Liver (tissue), 9 donors: Measurements from ENCODE around the gene CCAR1. TPM values are rescaled to one million over a fixed set of nuclear protein-coding genes. Genes with fewer than 3 reads are reported as not detected.

Experiments used
- DNase-seq: peaks from one replicate; pipeline ENCODE4 v3.0.0-alpha.2; 2017; ENCODE audit warnings: low spot score
- H3K27ac ChIP-seq, 2 donors: one replicate each; pipeline ENCODE4 v1.7.0; 2013; ENCODE audit warnings: inconsistent platforms in 2 of 2, low read length in 2 of 2, control low read depth in 1 of 2, low read depth in 1 of 2, mild to moderate bottlenecking in 1 of 2
- H3K27me3 ChIP-seq, 4 donors: one replicate each; pipeline versions ENCODE4 v1.6.1 to v1.7.0; 2013; ENCODE audit warnings: low read length in 3 of 4, inconsistent platforms in 1 of 4, mild to moderate bottlenecking in 1 of 4, moderate library complexity in 1 of 4; ENCODE audit not compliant: control insufficient read depth in 4 of 4, insufficient read depth in 4 of 4
- H3K36me3 ChIP-seq, 4 donors: one replicate each; pipeline versions ENCODE4 v1.6.1 to v1.7.0; 2013; ENCODE audit warnings: low read length in 3 of 4, mild to moderate bottlenecking in 3 of 4, low read depth in 1 of 4, moderate library complexity in 1 of 4; ENCODE audit not compliant: control insufficient read depth in 4 of 4, insufficient read depth in 3 of 4
- H3K4me1 ChIP-seq, 4 donors: one replicate each; pipeline versions ENCODE4 v1.6.1 to v1.7.0; 2013; ENCODE audit warnings: low read length in 3 of 4, mild to moderate bottlenecking in 3 of 4, moderate library complexity in 1 of 4; ENCODE audit not compliant: control insufficient read depth in 4 of 4, insufficient read depth in 4 of 4
- H3K4me3 ChIP-seq, 3 donors: one replicate each; pipeline versions ENCODE4 v1.6.1 to v1.7.0; 2013; ENCODE audit warnings: low read length in 3 of 3, control low read depth in 1 of 3, low read depth in 1 of 3, mild to moderate bottlenecking in 1 of 3
- H3K9ac ChIP-seq, 2 donors: one replicate each; pipeline ENCODE4 v1.7.0; 2013; ENCODE audit warnings: low read length in 2 of 2, mild to moderate bottlenecking in 2 of 2, moderate library complexity in 2 of 2, control low read depth in 1 of 2, low read depth in 1 of 2
- H3K9me3 ChIP-seq, 4 donors: one replicate each; pipeline versions ENCODE4 v1.6.1 to v1.7.0; 2013; ENCODE audit warnings: low read length in 3 of 4; ENCODE audit not compliant: control insufficient read depth in 4 of 4
- ATF3 ChIP-seq: IDR thresholded peaks from 2 replicates; pipeline ENCODE4 v1.6.1; 2016; ENCODE audit warnings: antibody characterized with exemption
- CTCF ChIP-seq: fragments of 150-350 bp; IDR thresholded peaks from 2 replicates; pipeline ENCODE4 v1.5.1; 2017; ENCODE audit warnings: improper control_type of control experiment, low read depth, low read length; ENCODE audit not compliant: missing input control
- EGR1 ChIP-seq, 2 donors: IDR thresholded peaks; 2 replicates each; pipeline ENCODE4 v1.6.1; 2016 to 2018; ENCODE audit warnings: antibody characterized with exemption in 2 of 2, low read depth in 2 of 2
- FOXA1 ChIP-seq: IDR thresholded peaks from 2 replicates; pipeline ENCODE4 v1.6.1; 2016; ENCODE audit warnings: antibody characterized with exemption
- FOXA2 ChIP-seq: IDR thresholded peaks from 2 replicates; pipeline ENCODE4 v1.6.1; 2016; ENCODE audit warnings: antibody characterized with exemption
- GABPA ChIP-seq, 2 donors: IDR thresholded peaks in 1 of 2; conservative IDR thresholded peaks in 1 of 2; 2 replicates each; pipeline ENCODE4 v1.6.1; 2016; ENCODE audit warnings: antibody characterized with exemption in 2 of 2, mild to moderate bottlenecking in 1 of 2, moderate library complexity in 1 of 2
- HNF4A ChIP-seq, 2 donors: conservative IDR thresholded peaks; 2 replicates each; pipeline ENCODE4 v1.6.1; 2016; ENCODE audit warnings: antibody characterized with exemption in 2 of 2, mild to moderate bottlenecking in 2 of 2
- HNF4G ChIP-seq: IDR thresholded peaks from 2 replicates; pipeline ENCODE4 v1.6.1; 2016; ENCODE audit warnings: antibody characterized with exemption
- JUND ChIP-seq, 2 donors: IDR thresholded peaks; 2 replicates each; pipeline ENCODE4 v1.6.1; 2016; ENCODE audit warnings: antibody characterized with exemption in 2 of 2
- MAX ChIP-seq: IDR thresholded peaks from 2 replicates; pipeline ENCODE4 v1.6.1; 2016; ENCODE audit warnings: antibody characterized with exemption
- NR2F2 ChIP-seq: IDR thresholded peaks from 2 replicates; pipeline ENCODE4 v1.6.1; 2016; ENCODE audit warnings: antibody characterized with exemption
- RAD21 ChIP-seq, 2 donors: IDR thresholded peaks; 2 replicates each; pipeline ENCODE4 v1.6.1; 2016; ENCODE audit warnings: antibody characterized with exemption in 2 of 2, mild to moderate bottlenecking in 2 of 2
- REST ChIP-seq: IDR thresholded peaks from 2 replicates; pipeline ENCODE4 v1.6.1; 2016; ENCODE audit warnings: antibody characterized with exemption, mild to moderate bottlenecking
- RXRA ChIP-seq, 2 donors: IDR thresholded peaks; 2 replicates each; pipeline ENCODE4 v1.6.1; 2017 to 2018; ENCODE audit warnings: antibody characterized with exemption in 2 of 2, mild to moderate bottlenecking in 1 of 2
- SP1 ChIP-seq: IDR thresholded peaks from 2 replicates; pipeline ENCODE4 v1.6.1; 2018; ENCODE audit warnings: antibody characterized with exemption, mild to moderate bottlenecking
- TAF1 ChIP-seq: conservative IDR thresholded peaks from 2 replicates; pipeline ENCODE4 v1.6.1; 2016; ENCODE audit warnings: antibody characterized with exemption, mild to moderate bottlenecking
- YY1 ChIP-seq: IDR thresholded peaks from 2 replicates; pipeline ENCODE4 v1.6.1; 2016; ENCODE audit warnings: antibody characterized with exemption, mild to moderate bottlenecking
- ZBTB33 ChIP-seq: IDR thresholded peaks from 2 replicates; pipeline ENCODE4 v1.6.1; 2016; ENCODE audit warnings: antibody characterized with exemption
- WGBS: extraction: QIAGEN DNeasy Blood & Tissue Kit; methylation state at CpG from one replicate; pipeline ENCODE4 v1.1.7; 2013; 5-methylcytosine and 5-hydroxymethylcytosine counted together
- polyA plus RNA-seq, 2 donors: library from polyadenylated mRNA; stranded (reverse) in 1 of 2; unstranded in 1 of 2; fragments of 200-250 nt in 1 of 2; fragments of >200 nt in 1 of 2; fragmentation: Nextera tagmentation in 1 of 2; extraction: Ambion mirVana in 1 of 2; gene quantifications; one replicate each; pipeline versions ENCODE4 v1.2.1 to v1.2.3, GENCODE V29; 2013 to 2015
- total RNA-seq, 2 donors: library from RNA; depleted of rRNA; stranded (reverse); fragments of >200 nt; gene quantifications; one replicate each; pipeline ENCODE4 v1.2.3, GENCODE V29; 2014
- donor health status: healthy.
- donor health status: healthy.
- donor health status: healthy.
- donor health status: healthy.
- donor health status: healthy.

CCAR1 gene
- total and polyA plus RNA-seq, 4 donors, result 10.5 to 27.5 (median 19.8) TPM

- H3K9ac ChIP-seq, result no peak overlapping the region
- H3K4me3 ChIP-seq, result no peak overlapping the region
- no peak for DNase-seq
- WGBS, result 97% methylated on average over 3 of the region's 3 CpGs
- peaks cover 2 to 8% (median 6%) of the 10 kb centered on the region in 4 donors for H3K36me3 ChIP-seq
- peaks cover 0 to 1% (median 0%) of the 10 kb centered on the region in 4 donors for H3K4me1 ChIP-seq
- H3K27me3 ChIP-seq, result no peaks in the 10 kb centered on the region
- no peaks in the 10 kb centered on the region for H3K9me3 ChIP-seq
- no peak overlapping the region for H3K27ac ChIP-seq
- no peak for TF ChIP-seq EGR1 (IDR thresholded peaks at IDR 0.05; ENCODE audit: low read depth in 2 of 2)
Measured at GRCh38 chr10:68796605-68797004, 75.6 kb downstream of the CCAR1 start.

- WGBS, result 90% methylated on average over 2 of the region's 2 CpGs
- TF ChIP-seq FOXA1 (no peak), ATF3 (no peak), HNF4A (conservative IDR thresholded peaks at IDR 0.05) (no peak), HNF4G (no peak), GABPA (IDR thresholded peaks at IDR 0.05 in 1 of 2, conservative IDR thresholded peaks at IDR 0.05 in 1 of 2) (no peak), FOXA2 (no peak), REST (no peak), RAD21 (IDR thresholded peaks at IDR 0.05) (no peak), NR2F2 (no peak), JUND (IDR thresholded peaks at IDR 0.05) (no peak), EGR1 (IDR thresholded peaks at IDR 0.05; ENCODE audit: low read depth in 2 of 2) (no peak), SP1 (no peak), TAF1 (no peak), ZBTB33 (no peak), CTCF (no peak), MAX (no peak), YY1 (no peak), RXRA (IDR thresholded peaks at IDR 0.05) (no peak)
- H3K27ac ChIP-seq, result no peak overlapping the region
Measured at GRCh38 chr10:68800211-68800610, 79.2 kb downstream of the CCAR1 start.

More at GRCh38 chr10:68800211-68800610, 79.2 kb downstream of the CCAR1 start:
- no peak overlapping the region for H3K4me3 ChIP-seq
- no peaks in the 10 kb centered on the region for H3K9me3 ChIP-seq
- no peaks in the 10 kb centered on the region for H3K4me1 ChIP-seq
- DNase-seq, result no peak
- peaks cover 2 to 4% (median 3%) of the 10 kb centered on the region in 4 donors for H3K36me3 ChIP-seq
- no peaks in the 10 kb centered on the region for H3K27me3 ChIP-seq
- no peak overlapping the region for H3K9ac ChIP-seq
